HG03469 (cell line): ENCODE measurements around the gene MLLT6.

ENCODE experiments used
- ATAC-seq: cut with Tn5 transposase; IDR thresholded peaks from one replicate; pipeline ENCODE4 v1.9.1; 2021; ENCODE audit warnings: mild to moderate bottlenecking, moderate library complexity, moderate number of reproducible peaks; ENCODE audit not compliant: unreplicated experiment

Gene MLLT6

DNA sequence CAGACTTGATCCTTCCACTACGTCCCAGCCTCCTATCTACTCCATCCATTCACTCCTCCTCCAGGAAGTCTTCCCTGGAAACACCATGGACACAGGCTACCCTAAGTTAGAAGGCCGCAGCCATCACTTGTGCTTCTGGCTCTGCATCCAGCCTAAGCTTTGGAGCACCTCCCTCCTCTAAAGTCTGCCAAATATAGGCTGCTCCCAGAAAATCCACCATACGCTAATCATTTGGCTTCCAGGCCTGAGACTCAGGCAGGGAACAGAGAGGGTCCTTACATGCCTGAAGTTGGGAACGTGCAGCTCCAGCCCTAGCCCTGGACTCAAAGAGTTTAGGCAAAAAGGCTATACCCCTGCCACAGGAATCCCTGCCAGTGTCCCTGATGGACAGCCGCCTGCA, 36.4 kb downstream of the MLLT6 start:
- ATAC-seq, result no peak

DNA sequence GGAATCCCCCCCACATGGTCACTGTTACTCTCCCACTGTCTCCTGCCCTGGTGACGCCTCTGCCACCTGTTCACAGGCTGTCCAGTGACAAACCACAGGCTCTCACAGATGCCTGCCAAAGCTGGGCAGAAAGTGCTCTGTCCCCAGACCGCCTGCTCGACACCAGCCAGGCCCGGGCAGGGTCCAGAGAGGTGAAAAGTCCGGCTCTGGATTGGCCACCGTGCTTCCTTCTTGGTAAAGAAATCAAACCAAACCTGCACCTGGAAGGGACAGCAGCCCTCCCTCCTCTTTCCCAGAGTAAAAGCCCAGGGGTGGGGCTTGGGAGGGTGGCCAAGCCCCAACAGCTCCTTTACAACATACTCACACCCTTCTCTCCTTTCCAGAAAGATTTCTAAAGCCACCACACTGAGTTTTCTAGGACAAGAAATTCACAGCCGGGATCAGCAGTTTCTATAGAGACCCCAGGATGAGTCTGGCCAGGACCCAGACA, 36.9 kb downstream of the MLLT6 start:
- no peak for ATAC-seq

DNA sequence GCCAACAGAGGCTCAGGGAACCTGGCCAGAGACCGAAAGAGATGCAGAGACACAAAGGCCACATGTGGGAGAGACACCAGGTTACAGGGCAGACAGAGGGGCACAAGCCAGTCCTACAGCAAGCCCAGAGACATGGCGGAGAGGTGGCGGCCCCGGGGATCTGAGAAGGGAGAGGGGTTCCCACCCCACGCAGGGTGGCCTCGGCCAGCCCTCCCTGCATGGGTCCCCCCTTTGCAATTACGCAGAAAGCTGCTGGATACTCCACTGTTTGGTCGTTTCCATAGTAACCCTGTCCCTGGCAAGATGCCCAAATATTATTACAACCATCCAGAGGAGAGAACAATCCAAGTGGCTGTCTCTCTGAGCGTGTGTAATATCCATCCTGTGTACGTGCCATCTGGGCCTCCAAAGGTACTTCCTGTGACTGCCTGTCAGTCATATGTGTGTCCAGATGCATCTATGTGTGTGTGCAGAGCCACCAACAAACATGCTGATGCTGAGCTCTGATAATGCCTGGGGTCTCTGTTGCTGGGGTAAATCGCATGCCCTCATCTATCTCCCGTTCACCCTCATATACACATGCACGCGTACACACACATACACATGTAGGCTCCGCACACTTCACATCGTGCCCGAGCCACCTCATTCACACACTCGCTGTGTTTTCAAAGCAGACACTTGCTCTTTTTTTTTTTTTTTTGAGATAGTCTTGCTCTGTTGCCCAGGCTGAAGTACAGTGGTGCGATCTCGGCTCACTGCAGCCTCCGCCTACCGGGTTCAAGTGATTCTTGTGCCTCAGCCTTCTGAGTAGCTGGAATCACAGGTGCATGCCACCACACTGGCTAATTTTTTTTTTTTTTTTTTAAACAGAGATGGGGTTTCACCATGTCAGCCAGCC, 37.6 kb downstream of the MLLT6 start:
- no peak for ATAC-seq

DNA sequence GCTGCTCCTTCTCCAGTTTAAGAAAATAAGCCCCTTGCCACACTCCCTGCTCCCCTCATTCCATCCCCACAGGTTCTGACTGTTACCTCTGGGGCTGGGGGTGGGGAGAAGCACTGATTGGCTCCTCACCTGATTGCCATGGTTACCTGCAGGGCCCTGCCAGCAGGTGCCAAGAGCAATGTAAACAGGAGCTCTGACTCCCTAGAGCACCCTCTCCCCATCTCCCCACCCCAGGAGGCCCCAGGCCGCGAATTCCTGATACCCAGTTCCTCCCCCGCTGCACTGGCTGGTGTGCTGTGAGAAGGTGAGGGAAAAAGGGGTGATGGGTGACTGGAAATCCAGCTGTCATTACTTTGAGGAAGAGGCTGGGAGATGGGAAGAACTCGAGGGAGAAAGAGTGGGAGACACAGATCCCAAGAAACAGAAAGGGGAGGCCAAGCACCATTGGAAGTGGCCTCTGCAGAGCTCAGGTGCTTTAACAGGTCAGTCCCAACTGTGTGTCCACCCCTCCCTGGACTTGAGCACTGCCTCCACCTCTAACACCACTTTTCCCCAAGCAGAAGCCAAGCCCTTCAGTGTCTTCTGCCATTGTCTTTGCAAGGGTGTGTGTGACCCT, 38.6 kb downstream of the MLLT6 start:
- ATAC-seq, result no peak

DNA sequence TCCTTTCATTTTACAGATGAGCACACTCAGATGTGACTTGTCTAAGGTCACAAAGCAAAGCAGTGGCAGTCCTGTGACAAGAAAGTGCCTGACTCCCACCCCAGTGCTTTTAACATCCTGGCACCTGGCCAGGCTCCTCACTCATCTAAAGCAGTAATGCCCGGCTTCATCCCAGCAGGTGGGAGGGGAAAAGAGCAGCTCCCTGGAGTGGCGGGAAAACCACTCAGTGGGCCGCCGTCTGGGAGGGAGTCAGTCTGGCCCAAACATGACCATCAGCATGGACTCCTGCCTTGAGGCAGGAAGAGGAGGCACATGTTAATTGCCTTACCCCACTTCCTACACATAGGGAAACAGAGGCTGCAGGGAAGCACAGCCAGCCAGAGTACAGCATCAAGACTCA, 40.5 kb downstream of the MLLT6 start:
- ATAC-seq, result no peak

DNA sequence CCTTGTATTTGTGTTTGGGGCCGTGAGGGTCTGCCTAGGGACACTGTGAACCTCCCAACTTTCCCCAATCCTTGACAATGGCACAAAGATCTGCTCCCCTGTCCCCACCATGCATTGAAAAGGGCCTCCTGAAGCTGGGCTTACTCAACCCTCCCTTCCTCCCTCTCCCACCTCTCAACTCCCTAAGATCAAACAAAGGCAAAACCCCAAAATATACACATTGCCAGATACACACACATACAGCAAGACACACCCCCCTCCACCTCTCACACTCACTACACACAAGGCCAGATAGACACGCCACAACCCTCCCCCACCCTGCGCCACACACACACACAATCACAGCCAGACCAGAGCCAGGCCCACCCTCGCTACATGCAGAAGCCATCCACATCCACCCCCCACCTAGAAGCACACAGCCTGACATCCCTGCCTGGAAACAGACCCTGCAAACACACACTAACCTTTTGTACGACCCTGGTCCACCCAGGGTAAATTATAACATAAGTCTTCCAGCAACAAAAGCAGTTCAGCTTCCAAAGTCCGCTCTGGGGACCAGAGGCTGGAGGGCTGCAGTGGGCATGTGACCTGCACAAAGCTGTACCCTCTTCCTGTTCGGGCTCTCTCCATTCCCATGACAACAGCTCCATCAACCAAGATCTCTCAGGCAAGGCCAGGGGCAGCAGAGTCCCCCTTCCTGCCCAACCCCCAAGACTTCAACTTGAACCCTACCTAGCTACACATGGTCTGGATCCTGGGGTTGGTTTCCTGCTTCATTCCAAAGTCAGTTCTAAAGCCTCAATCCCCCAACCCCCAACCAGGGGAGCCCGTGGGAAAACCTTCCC, 41.2 kb downstream of the MLLT6 start:
- ATAC-seq, result no peak

DNA sequence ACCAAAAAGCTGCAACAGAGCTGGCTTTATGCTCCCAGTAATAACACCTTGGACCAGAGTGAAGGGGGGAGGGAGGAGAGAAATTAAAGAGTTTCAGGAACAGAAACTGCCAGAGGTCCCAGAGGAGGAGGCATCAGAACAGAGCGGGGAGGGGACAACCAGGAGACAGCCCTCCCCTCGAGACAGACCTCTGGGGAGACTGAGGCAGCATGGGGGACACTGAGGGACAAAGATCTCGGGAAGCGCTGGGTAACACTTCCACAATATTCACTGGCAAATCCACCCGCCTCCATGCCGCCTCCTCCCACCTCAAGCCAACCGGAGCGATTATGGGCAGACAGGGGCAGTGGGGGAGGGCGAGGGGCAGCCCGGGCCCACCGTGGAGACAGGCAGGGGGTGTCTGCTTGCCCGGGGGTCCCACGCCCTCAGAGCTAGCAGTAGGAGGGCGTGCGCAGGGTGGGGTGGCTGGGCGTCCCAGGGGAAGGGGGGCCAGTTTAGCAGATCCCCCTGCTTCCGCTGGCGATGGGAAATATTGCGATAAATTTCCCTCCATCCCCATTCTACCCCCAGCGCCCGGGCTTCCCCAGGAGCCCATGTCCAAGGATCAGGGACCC, 41.9 kb downstream of the MLLT6 start:
- ATAC-seq, result no peak

DNA sequence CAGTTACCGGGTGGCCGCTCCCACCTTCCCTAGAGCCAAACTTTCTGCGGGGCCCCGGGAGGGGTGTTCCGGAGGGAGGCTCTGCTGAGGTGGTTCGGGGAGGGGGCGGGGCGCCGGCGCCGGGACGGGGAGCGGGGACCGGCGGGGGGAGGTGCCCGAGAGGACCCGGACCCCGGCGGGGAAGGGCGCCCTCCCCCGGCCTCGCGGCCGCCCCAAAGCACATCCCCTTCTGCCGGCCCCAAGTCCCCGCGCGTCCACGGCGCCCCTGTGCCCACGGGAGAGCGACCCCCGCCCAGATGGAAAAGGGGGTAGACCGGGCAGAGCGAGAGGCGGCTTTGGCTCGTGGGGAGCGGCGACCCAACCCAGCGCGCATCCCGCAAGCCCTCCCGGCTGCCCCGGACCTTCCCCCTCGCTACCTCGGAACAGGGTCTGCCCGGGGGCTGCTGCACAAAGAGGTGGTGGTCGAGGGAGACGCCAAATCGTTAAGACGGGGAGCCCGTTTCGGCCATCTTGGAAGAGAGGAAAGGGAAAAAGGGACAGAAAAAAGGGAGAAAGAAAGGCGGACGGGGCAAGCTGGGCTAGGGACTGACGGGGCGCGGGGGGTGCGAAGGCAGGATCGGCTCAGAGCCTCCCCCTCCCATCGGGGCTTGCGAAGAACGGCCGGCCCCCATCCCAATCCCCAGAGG, 42.5 kb downstream of the MLLT6 start:
- ATAC-seq, result no peak

DNA sequence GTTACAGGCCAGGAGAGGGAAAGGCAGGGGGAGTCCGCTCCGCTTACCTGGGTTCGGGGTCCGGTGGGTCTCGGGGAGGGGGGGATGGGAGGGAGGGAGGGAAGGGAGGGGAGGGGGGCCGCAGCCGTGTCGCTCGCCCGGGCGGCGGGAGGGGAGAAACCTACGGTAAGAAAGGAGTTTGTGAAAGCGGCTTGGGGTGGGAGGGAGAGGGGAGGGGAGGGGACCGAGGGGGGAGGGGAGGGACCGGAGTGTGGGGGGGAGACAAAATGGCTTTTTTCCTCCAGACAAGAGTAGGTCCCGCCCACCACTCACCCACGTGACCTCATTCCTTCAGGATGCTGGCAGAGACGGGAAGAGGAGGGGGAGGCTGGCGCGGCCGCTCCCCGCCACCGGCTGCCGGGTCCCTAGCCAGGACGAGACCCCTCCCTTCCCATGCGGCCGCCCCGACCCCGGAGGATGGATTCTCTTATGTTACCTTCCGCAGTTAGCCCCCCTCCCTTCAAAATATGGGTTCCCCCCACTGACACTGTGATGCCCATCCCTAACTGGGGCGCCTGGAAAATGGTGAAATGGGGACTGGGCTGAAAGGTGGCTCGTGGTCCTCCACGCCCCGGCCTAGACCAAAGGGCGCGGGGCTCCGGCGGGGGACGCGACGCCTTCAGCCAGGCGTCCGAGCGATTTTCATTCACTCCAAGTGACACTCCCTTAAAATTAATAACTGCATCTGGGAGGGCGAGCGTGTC, 43.2 kb downstream of the MLLT6 start, which contains the start of gene PCGF2:
PCGF2 (minus strand) TSS at position 188 of the 743 bp plus-strand sequence. CDS start 7,934 bp downstream, outside the sequence.
- ATAC-seq, result no peak

DNA sequence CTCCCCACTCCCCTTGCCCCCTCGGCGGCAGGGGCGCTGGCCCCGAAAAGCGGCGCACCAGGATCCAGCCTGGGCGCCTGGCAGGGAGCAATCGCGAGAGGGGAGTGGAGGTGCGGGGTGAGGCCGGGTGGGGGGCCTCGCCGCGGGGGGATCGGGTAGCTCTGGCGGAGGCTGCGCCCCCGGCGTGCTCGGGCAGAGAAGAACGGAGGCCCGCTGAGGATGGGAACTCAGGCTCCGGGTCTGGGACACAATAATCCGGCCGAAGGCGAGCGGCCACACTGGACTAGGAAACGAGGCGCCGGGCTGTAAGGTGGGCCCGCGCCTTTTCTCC, 43.8 kb downstream of the MLLT6 start:
- no peak for ATAC-seq

DNA sequence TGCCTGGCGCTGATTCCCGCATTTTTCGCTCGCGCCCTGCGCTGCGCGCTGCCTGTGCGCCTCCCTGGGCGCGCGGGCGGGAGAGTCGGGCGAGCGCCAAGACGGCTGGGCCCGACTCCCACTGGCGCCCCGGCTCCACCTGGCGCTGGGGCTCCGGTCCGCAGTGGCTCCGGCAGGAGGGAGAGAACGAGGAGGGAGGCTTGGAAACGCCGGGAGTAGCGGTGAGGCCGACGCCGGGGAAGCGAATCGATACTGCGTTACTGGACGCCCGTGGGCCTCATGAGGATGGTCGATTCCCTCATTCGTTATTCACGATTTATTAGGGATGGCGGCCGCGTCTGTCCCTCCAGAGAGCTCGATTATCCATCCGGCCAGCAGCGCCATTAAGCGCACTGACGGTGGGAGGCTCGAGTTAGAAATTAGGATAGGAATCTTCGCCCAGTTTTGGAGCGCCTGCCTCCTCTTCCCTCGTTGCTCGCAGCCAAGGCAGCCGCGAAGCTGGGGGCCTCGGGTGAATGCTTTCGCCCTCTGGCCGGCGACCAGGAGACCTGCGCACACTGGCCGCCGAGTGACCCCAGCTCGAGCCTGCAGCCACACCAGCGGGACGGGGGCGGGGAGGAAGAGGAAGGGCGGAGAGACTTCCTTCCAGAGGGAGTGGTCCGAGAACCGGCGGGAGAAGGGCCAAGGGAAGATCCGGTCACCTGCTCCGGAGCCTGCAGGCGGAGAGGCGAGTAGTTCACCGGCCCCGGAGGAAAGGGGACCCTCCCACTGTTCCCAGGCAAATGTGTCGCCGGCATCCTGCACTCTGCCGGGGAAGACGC, 44.4 kb downstream of the MLLT6 start:
- ATAC-seq, result no peak

DNA sequence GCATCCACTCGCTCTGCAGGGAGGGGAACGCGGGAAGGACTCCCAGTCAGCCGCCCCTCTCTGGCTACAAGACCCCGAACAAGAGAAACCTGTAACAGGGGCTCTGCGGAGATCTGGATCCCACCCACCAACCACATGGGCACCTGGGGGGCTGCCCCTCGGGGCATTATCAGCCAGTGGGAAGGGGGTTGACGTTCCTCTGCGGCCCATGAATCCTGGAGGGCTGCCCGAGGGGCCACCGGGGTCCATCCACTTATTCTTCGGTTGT, 44.9 kb downstream of the MLLT6 start:
- no peak for ATAC-seq

DNA sequence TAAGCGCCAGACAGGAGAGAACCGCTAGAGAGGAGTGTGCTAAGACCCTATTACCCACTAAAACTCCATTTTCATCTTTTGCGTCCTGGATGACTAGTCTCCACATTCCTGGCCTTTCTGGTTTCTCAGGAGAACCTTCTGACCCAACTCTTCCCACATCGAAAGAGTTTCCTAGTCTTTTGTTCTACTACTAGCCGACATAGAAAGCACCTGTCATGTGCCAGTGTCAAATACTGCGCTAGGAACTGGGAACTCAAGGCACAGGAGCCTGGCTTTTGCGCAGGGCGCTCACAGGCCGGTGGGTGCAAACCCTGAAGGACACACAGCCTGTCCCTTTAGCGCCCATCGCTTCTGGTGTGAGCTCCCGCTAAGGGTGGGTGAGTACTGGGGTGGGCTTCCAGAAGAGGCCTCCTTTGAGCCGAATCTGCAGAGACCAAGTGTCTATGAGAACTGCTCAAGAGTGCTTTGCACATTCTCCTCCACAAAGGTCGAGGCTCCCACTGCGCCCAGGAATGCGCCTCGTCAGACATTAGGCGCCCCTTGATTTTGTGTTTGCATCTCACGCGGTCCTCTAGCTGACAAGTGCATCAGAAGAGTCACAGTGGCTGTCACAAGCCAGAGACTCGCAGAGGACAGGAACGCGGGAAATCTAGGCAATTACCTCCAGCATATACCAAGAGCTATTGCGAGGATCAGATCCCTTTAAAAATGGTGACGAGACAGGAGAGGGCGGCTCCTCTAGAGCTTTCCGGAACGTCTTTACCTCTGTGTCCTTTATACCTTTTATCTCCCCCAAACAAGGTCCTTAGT, 45.4 kb downstream of the MLLT6 start:
- ATAC-seq, result no peak

DNA sequence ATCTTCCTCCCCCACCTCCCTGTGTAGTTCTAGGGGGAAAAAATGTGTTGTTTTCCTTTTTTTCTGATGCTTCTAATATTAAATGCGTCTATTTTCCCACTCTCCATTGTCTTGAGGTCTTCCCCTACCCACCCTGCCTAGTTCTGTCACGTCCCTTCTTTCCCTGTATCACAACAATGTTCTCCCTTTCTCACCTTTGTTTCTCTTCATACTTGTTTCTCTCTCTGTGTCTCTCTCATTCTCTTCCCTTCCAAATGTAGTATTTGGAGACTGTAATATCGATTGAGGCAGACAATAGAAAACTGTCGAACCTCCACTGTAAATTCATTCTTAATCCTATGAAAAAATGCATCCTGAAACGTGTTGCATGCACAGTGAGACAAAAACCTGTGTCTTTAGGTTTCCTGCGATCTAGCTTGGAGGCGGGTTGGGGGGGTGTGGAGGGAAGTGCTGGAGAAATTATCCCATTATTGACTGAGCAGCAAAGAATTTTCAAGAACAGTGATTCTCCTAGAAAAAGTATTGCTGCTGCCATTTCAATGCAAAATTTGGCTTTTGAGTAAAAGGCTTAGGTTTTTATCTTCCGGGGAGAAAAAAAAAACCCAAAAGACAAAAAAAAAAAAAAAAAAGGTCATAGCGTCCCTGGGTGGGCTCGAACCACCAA, 46.2 kb downstream of the MLLT6 start:
- no peak for ATAC-seq

DNA sequence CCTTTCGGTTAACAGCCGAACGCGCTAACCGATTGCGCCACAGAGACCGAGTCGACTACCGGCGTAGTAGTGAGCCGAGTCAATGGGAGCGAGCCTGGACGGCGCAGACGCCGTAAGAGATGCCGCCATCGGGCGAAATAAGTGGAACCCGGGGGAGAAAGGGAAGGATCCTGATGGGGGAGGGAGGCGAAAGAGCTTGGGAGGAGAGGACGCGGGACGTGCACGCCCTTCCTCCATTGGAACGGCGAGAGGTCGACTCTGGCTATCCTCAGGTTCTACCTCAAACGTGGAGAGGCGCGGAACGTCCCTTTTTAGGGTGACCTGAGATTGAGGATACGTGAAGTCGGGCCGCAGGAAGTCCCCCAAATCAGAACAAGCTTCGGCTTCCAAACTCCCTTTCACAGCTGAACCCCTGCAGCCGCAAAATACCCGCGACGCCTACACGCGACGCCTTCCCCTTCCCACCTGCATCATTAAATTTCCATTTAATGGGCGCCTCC, 46.8 kb downstream of the MLLT6 start:
- ATAC-seq, result no peak

DNA sequence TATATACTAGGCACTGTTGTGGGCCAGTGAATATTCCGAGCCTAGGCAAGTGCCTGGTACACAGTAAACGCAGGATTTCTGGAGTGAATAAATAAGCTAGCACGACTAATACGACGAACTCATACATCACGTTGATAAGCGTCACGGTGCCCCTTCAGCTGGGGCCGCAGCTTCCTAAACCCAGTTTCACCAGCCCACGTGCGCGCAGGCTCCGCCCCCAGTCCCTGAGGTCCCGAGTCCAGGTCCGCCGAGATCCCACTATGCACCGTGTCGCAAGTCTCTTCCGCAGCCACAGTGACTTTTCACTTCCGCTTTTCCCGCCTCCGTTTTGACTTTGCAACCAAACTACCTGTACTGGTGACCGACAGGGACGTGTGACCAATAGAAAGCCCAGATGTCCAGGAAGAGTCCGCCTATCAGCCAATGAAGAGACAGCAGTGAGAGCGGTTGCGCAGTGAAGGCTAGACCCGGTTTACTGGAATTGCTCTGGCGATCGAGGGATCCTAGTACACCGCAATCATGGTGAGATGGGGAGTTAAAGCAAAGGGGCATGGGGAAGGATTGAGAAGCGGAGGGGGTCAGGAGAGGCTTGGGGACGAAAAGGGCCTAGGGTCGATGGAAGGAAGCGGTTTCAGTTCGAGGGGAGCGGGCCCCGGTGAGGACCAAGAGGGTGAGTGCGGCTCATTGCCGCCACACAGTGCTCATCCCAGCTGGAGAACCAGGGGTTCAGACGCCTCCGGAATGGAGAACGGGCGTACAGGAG, 47.4 kb downstream of the MLLT6 start, which contains the start of gene PSMB3:
PSMB3 (plus strand) TSS at position 434 of the 763 bp plus-strand sequence; CDS start at position 520, 86 bp downstream.
- peak; percentile 58 for ATAC-seq

DNA sequence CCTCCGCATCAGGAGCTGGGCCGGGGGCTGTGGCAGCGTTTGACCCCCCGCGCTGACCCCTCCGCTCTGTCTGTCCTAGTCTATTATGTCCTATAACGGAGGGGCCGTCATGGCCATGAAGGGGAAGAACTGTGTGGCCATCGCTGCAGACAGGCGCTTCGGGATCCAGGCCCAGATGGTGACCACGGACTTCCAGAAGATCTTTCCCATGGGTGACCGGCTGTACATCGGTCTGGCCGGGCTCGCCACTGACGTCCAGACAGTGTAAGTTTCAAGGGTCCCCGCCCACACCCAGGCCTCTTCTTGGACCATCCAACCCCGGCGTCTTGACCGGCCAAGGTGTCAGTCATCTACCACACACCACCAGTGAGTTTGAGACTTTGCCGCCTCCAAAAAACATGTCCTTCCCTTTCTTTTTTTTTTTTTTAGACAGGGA, 48.0 kb downstream of the MLLT6 start:
- ATAC-seq, result no peak
